ENCODE results near the gene FAM8A1.

Gene FAM8A1

DNA sequence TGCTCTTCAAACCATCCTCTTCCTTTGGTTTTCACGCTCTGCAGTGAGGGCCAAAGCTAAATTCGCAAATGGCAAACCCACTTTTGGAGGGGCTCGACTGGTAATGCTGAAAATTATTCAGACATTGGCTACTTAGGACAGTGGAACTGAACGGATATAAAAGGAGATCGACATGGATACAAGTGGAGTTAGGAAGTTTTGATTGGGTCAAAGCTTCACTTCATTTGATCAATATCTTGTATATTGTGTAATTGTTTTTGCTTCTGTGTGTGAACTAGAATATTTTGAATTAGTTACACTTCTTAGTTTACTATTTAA is 1.2 kb downstream of the FAM8A1 start:
- DNase-seq (ENCODE audit: low read depth), result no peak

DNA sequence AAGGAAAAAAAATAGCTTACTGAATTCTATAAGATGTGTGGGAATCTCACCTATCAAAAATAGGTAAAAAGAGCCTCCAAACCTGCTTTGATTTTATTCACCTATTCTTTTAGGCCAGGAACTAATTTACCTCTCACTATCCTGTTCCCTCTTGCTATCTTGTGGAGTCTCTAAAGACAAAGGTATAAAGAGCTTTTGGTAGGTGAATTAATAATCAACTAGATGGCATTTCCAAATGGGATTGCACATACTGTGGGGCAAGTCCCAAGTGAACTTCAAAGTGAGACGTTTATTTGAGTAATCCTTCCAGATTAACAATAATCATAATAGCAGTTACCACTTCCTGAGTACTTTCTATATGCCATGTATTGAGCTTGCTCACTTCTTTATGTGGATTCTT is 2.8 kb downstream of the FAM8A1 start:
- no peak for DNase-seq (ENCODE audit: low read depth)

DNA sequence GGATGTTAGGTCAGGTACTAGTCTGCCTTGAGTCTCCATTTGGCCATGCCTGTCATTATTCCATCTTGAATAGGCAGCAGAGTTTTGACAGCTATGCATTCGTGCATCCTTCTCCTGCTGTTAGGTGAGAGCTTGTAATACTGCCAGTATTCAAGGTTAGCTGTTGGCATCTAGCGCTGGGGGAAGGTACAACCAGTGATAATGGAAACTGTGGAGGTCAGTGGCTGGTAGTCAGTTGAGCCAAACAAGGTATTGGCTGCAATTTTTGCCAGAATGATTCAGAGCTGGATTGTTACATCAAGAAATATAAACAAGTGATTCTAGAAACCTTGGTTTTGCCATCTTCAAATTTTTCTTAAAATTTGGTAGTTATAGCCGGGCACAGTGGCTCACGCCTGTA is 6.5 kb downstream of the FAM8A1 start:
- no peak for DNase-seq (ENCODE audit: low read depth)

DNA sequence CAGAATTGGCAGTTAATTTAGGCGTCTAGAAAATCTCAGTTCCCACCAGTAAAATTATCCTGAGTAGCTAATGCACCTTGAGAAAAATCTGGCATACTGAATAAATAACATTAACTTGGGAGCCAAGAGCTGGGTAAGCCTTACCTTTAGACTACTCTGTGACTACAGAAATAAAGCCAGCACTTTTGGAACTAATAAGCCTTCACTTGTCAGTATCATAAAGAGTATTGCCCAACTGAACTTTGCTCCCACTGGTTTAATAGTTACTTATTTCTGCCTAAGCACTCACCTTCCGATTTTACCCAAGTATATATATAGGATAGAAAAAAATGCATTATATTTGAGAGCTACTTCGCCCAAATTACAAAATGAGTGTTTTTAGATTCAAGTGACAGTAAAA is 10.7 kb downstream of the FAM8A1 start:
- DNase-seq (ENCODE audit: low read depth), result no peak

DNA sequence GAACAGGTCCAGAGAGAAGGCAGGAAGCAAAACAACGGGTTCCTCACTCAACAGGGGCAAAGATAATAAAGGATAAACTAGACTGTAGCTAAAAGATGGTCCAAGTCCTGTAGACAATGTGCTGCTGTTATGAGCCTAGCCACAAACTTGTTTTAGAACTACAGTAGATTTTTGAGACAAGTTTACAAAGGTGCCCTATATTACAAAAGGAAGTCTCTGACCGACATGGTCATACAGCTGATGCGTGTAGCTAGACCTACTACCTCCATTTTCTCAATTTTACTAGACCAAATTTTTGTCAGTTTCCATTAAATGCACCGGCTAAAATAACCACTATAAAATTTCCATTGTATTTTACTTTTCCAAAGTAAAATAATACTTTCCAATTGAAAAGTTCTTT is 11.9 kb downstream of the FAM8A1 start:
- no peak for DNase-seq (ENCODE audit: low read depth)

DNA sequence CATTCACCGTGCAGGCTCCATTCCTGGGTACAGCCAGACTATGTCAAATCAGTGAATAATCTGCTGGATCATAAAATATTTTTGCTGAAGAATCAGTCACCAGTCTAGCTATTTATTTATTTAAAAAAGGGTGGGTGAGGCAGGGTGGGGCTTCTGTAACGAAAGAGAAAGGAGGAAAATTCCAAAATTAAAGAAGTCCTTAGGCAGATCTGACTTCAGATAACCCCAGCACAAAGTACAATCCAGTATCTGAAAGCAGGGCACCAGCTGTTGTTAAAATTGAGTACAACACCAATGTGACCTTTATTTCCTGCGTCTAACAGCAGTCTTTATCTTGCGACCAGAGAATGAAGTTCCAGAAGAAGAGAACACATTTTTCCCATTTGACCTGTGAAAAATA is 15.7 kb downstream of the FAM8A1 start:
- no peak for DNase-seq (ENCODE audit: low read depth)

DNA sequence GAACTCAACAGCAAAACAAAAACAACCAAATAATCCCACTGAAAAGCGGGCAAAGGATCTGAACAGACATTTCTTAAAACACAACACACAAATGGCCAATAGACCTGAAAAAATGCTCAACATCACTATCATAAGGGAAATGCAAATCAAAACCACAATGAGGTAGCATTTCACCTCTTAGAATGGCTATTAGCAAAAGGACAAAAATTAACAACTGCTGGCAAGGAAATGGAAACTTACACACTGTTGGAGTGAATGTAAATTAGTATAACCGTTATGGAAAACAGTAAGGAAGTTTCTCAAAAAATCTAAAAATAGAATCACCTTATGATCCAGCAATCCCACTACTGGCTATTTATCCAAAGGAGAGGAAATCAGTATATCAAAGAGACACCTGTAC is 20.9 kb downstream of the FAM8A1 start:
- DNase-seq (ENCODE audit: low read depth), result no peak

DNA sequence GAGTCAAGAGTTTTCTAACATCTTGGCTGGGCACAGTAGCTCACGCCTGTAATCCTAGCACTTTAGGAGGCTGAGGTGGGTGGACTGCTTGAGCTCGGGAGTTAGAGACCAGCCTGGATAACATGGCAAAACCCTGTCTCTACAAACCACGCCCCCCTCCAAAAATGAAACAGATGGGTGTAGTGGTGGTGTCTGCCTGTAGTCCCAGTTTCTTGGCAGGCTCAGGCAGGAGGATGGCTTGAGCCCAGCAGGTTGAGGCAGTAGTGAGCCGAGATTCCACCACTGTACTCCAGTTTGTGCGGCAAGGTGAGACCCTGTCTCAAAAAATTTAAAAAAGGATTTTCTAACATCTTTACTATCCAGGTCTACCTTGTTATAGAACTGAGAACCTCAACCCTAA is 22.0 kb downstream of the FAM8A1 start:
- no peak for DNase-seq (ENCODE audit: low read depth)

DNA sequence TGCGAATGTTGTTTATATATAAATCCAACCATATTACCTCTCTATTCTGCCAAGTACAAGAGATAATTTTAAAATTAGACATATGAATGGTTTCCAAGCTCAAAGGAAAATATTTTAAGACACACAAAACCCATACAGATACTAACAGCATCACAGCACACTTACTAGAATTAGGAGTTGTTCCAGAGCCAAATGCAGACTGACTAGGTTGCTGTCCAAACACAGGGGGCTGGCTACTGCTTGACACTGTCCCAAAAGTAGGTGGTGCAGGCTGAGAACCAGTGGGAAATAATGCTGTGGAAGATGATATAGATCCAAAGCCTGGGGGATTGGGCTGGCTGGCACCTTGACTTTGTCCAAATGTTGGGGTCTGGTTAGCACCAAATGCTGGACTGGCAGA is 24.3 kb downstream of the FAM8A1 start:
- DNase-seq (ENCODE audit: low read depth), result no peak

DNA sequence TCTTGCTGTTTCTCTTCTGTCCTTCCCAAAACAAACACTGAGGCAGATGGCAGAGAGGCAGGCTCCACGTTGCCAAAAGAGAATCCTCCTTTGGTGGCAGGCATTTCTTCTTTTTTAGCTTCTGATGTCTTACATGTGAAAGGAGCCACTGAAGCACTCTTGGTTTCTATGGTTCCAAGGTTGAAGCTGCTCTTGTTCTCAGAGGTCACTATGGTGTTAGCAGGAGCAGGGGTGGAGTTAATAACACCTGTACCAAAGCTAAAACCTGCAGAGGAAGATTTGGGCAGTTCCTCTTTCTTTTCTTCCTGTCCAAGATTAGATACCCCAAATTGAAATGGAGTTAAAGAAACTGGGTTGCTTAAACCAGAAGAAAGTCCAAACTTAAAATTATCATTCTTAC is 28.8 kb downstream of the FAM8A1 start:
- DNase-seq (ENCODE audit: low read depth), result no peak

DNA sequence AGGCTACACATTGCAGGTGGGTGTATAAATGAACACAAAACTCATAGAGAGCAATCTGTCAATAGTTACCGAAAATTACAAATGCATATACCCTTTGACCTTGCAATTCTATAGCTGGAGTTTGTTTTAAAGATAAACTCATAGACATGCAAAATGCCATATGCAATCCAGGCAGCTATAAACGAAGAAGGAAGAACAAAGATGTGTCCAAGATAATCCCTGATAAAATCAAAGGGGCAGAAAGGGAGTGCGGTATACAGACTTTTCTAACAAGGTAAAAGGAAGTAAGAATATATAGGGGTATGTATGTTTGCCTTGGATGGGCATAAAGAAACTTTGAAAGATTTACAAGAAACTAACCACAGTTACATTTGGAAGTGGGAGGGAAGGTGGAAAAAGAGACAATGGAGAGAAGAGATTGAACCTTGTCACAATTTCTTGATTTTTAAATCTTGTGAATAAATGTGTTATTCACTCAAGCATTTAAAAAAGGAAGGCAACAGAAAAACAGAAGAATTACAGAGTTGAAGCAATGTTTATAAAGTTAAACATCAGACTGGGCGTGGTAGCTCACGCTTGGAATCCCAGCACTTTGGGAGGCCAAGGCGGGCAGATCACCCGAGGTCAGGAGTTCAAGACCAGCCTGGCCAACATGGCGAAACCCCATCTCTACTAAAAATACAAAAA is 29.9 kb downstream of the FAM8A1 start:
- no peak for DNase-seq (ENCODE audit: low read depth)

DNA sequence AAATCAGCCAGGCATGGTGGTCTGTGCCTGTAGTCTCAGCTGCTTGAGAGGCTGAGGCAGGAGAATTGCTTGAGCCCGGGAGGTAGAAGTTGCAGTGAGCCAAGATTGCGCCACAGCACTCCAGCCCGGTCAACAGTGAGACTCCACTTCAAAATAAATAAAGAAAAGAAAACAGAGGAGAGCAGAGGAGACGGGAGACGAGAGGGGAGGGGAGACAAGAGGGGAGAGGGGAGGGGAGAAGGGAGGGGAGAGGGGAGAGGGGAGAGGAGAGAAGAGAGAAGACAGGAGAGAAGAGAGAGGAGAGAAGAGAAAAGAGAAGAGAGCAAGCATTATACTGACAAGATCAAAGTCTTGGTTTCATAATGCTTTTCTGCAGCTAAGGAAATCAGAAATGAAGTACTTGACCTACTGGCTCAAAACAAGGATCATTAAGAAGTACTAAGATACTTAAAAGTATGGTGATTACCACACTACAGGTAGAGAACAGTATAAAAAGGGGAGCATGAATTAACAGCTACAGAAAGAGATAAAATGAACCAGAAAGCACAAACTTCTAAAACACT is 30.5 kb downstream of the FAM8A1 start:
- DNase-seq (ENCODE audit: low read depth), result no peak

DNA sequence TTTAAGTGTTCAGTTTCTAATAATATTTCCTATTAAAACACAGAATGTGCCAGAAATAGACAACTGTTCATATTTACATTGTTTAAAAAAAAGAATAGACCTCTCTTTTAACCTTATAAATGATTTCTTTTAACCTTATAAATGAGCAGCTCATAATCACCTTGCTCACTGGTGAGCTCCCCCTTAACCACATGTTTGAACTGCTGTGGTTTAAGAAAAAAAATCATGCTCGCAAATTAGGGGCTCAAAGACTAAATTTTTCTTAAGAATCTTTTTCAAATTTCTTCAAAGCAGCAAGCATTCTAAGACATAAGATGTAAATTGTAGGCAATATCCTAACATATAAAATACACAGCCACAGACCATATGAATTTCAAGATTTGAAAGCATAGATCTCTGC is 32.8 kb downstream of the FAM8A1 start:
- DNase-seq (ENCODE audit: low read depth), result no peak

DNA sequence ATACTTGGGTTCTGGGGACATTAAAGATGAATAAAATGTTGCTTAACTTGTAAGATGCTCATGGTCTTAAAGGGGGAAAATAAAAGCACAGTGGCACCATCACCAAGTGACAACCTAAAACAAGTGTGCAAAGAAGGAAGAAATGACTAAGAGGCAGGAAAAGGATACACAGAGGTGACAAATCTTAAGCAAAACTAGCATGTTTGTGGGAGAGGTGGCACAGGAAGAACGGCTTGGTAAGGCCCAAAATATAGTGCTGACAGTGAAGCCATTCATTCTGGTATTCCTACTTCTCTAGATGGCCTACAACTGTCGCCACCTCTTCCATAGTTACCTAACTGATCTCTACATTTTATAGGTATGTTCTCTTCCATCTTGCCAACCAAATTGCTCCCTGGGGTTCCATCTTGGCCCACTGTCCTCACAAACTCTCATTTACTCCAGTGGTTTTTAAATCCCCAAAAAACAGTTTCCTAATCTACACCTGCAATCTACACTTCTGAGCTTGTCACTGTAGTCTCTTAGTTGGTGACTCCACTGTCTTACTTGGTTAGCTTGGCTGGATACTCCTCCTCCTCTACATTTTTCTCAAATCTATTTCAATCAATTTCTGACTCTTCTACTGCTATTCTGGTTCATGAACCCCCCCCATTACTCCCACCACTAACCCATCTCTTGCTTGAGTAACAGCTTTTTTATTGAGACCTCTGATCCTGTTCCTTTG is 33.5 kb downstream of the FAM8A1 start:
- no peak for DNase-seq (ENCODE audit: low read depth)

DNA sequence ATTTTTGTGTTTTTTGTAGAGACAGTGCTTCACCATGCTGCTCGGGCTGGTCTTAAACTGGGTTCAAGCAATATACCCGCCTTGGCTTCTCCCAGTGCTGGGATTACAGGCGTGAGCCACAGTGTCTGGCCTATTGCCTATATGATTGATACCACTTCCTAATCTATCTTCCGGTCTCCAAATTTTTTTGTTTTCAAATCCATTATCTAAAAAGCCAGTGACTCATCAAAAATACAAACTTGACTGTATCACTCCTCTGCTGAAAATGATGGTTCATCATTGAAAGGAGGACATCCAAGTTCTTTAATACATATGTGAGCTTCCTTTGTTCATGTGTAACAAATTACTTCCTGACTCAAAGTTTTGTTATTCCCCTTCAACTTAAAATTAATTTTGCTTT is 35.5 kb downstream of the FAM8A1 start:
- DNase-seq (ENCODE audit: low read depth), result no peak

DNA sequence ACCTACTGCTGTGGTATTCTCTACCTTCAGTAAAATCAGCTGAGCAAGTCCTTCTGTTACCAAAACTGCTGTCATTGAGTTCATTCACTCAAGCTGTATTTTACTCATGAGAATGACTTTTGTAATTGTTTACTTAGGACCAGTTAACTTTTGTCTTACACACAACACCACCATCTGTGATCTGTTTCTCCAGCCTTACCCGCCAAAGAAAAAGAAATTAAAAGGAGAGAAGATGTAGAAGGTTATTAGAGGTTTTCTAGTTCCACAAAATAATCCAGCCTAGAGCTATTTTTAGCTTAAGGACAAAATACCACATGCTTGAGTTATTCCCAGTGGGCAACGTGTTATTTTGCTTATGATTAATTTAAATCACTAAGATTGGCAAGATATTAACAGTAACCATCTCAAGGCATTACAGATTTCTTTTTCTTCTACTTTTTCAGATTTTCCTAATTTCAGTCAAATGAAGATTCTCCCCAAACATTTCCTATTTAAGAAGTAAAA is 38.2 kb downstream of the FAM8A1 start:
- no peak for DNase-seq (ENCODE audit: low read depth)

DNA sequence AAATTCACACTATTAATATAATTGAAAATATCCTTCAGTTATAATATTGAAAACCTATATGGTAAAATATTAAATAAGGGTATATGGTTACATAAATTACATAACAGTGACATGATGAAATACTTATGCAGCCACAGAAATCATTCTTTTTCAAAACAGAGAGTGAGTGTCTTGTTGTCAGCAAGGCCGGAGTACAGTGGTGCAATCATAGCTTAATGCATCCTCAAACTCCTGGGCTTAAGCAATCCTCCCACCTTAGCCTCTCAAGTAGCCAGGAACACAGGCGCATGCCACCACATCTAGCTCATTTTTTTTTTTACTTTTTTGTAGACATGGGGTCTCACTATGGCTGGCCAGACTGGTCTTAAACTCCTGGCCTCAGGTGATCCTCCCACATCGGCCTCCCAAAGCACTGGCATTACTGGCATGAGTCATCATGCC is 40.4 kb downstream of the FAM8A1 start:
- no peak for DNase-seq (ENCODE audit: low read depth)

DNA sequence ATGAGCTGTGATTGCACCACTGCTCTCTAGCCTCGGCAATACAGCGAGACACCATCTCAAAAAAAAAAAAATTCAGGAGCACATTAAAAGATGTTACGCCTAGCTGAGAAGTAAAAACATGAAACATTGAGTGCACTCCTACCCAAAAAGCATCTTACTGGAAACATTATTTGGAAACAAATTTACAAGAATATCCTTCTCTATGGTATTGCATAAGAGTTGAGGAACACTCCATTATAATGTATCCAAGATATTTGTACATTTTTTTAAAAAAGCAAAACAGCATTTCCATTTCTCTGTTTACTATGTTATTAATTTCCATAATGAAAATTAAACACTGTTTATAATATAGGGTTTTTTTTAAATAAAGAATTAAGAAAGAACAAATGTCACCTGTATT is 48.6 kb downstream of the FAM8A1 start:
- DNase-seq (ENCODE audit: low read depth), result no peak

DNA sequence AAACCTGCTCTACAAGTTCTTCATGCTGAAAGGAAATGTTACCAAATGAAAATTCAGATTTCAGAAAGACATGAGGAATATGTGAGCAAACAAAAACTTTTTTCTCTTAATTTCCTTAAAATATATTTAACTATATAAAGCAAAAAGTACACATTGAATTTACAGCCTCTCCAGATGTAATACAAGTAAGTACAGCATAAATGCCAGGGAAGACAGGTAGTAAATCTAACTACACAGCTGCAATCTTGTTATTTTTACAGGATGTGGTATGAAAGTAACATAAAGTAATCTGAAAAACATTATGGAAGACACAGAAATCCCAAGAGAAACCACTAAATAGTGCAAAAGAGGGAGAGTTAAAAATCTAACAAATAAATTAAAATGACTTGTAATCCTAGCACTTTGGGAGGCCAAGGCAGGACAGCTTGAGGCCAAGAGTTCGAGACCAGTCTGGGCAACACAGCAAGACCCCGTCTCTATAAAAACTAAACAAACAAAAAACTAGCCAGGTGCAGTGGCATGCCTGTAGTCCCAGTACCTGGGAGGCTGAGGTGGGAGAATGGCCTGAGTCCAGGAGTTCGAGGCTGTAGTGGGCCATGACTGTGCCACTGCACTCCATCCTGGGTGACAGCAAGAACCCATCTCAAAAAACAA is 50.7 kb downstream of the FAM8A1 start:
- no peak for DNase-seq (ENCODE audit: low read depth)

DNA sequence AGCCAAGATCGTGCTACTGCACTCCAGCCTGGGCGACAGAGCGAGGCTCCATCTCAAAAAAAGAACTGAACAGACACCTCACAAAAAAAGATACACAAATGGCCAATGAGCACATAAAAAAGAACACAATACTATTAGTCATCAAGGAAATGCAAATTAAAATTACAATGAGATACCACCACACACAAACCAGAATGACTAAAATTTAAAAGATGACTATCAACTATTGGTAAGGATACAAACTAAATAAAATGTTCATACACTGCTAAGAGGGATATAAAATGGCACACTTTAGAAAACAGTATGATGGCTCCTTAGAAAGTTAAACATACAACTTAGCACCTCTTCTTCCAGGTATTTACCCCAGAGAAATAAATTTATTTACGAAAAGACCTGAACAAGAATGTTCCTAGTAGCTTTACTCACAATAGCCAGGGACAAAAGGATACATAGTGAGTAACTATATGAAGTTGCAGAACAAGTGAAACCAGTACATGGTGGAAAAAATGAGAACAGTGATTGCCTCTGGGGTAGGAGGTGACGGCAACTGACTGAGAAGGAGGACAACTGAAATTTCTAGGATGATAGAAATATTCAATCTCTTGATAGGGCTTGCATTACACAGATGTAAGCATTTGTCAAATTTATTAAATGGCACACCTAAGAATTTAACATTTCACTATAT is 53.2 kb downstream of the FAM8A1 start:
- DNase-seq (ENCODE audit: low read depth), result no peak

DNA sequence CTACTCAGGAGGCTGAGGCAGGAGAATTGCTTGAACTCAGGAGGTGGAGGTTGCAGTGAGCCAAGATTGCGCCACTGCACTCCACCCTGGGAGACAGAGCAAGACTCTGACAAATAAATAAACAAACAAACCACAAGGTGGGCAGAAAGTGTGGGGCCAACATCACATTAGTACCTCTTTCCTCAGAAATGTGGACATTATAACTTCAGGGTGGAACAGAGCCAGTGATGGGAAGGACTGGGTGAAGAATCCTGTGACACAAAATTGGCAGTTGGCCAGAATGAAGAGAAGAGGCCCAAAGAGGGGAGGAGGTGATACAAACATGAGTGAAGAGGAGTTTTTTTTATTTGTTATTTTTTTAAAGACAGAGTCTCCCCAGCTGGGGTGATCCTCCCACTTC is 56.0 kb downstream of the FAM8A1 start:
- no peak for DNase-seq (ENCODE audit: low read depth)

DNA sequence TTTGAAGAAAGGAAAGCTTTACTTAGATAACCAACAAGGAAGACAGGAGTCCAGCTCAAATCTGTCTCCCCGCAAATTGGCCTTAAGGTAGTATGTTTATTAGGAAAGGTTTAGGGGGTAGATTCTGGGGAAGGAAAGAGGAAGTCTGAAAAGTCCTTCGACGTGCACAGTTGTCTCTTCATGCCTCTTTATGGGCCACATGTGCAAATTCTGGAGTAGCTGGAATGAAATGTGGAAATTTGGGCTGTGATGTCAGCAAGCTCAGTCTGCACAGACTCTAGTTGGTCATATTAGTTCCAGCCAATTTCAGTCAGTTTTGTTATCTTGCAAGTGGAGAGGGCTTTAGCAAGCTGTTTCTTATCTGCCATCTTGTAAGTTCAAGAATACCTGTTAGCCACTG is 56.5 kb downstream of the FAM8A1 start:
- no peak for DNase-seq (ENCODE audit: low read depth)

All from stimulated activated CD8-positive, alpha-beta memory T cell treated with anti-CD3 and anti-CD28 coated beads, Interleukin-15, amount 100 ng/mL, for 1 hour (primary cell).